Breast epithelium (tissue), 4 donors: Measurements from ENCODE around the gene STK4. TPM values are rescaled to one million over a fixed set of nuclear protein-coding genes. Genes with fewer than 3 reads are reported as not detected.
"Not testable (repeated sequence)": the region's sequence is repeated elsewhere in the genome, so short reads cannot be mapped to it uniquely, and the experiment has no call there.

Experiments used
- DNase-seq, 2 donors: peaks; one replicate each; pipeline ENCODE4 v3.0.0-alpha.2; 2019; ENCODE audit warnings: low spot score in 2 of 2
- H3K27ac ChIP-seq, 2 donors: fragments of 200-600 bp; sonication (generic) in 1 of 2; one replicate each; pipeline ENCODE4 v1.5.1; 2016 to 2019; ENCODE audit warnings: mild to moderate bottlenecking in 1 of 2
- H3K27me3 ChIP-seq, 2 donors: fragments of 200-600 bp; sonication (generic) in 1 of 2; one replicate each; pipeline versions ENCODE4 v1.5.1 to v1.6.0; 2017 to 2019; ENCODE audit warnings: control low read depth in 1 of 2, mild to moderate bottlenecking in 1 of 2
- H3K36me3 ChIP-seq: fragments of 200-600 bp; one replicate; pipeline ENCODE4 v1.5.1; 2019
- H3K4me1 ChIP-seq, 2 donors: fragments of 200-600 bp; sonication (generic); one replicate each; pipeline ENCODE4 v1.5.1; 2016 to 2019; ENCODE audit warnings: control low read depth in 1 of 2
- H3K4me3 ChIP-seq, 3 donors: fragments of 200-600 bp; sonication (generic); 1 replicate in 2 of 3; 2 replicates in 1 of 3; pipeline ENCODE4 v1.5.1; 2016 to 2019; ENCODE audit warnings: mild to moderate bottlenecking in 3 of 3, moderate library complexity in 2 of 3
- H3K9me3 ChIP-seq, 2 donors: fragments of 200-600 bp; sonication (generic) in 1 of 2; one replicate each; pipeline ENCODE4 v1.5.1; 2016 to 2019; ENCODE audit warnings: control low read depth in 1 of 2
- CTCF ChIP-seq, 3 donors: fragments of 450-650 bp; IDR thresholded peaks; one replicate each; pipeline ENCODE4 v1.5.1; 2016 to 2017; ENCODE audit warnings: antibody characterized with exemption in 3 of 3, mild to moderate bottlenecking in 3 of 3, moderate library complexity in 3 of 3
- POLR2A ChIP-seq: fragments of 450-650 bp; IDR thresholded peaks from one replicate; pipeline ENCODE4 v1.6.1; 2016; ENCODE audit warnings: antibody characterized with exemption, mild to moderate bottlenecking, moderate library complexity
- POLR2AphosphoS5 ChIP-seq, 3 donors: sonication (generic); formaldehyde crosslinking; IDR thresholded peaks; one replicate each; pipeline ENCODE4 v1.6.1; 2017; ENCODE audit warnings: antibody characterized with exemption in 3 of 3
- intact Hi-C: fragments of 100-400 bp; cut with DNase I; formaldehyde crosslinking; loops from one replicate; pipeline ENCODE4 v1.15.1; 2023; ENCODE audit warnings: low total_unique reads
- total RNA-seq, 3 donors: library from RNA; depleted of rRNA; stranded (reverse); fragments of >200 nt; gene quantifications; one replicate each; pipeline ENCODE4 v1.1.0, GENCODE V29; 2016

The STK4 gene
- total RNA-seq, 3 donors from 2014 or later, result 33.1 to 35.3 (median 34.7) TPM

GRCh38 chr20:45058168-45058850 is 92.0 kb downstream of the STK4 start:
- no peaks in the 10 kb centered on the region for H3K27me3 ChIP-seq
- H3K4me1 ChIP-seq, result no peaks in the 10 kb centered on the region
- no peak overlapping the region for H3K27ac ChIP-seq
- intact Hi-C loops, result no loop called here
- no peak overlapping the region for H3K4me3 ChIP-seq
- no peak for DNase-seq
- H3K9me3 ChIP-seq, result no peaks in the 10 kb centered on the region
- TF ChIP-seq POLR2A (no peak), POLR2AphosphoS5 (IDR thresholded peaks at IDR 0.05) (no peak), CTCF (IDR thresholded peaks at IDR 0.05) (no peak)
- no peaks in the 10 kb centered on the region for H3K36me3 ChIP-seq

GRCh38 chr20:45059022-45059728 is 92.9 kb downstream of the STK4 start:
- intact Hi-C loops, result no loop called here
- H3K27me3 ChIP-seq, result no peaks in the 10 kb centered on the region
- DNase-seq, result no peak
- H3K9me3 ChIP-seq, result no peaks in the 10 kb centered on the region
- no peak overlapping the region for H3K27ac ChIP-seq
- no peak for TF ChIP-seq POLR2AphosphoS5 (IDR thresholded peaks at IDR 0.05)
- TF ChIP-seq POLR2A, result no peak
- no peak for TF ChIP-seq CTCF (IDR thresholded peaks at IDR 0.05)
- H3K36me3 ChIP-seq, result no peaks in the 10 kb centered on the region
- no peaks in the 10 kb centered on the region for H3K4me1 ChIP-seq
- H3K4me3 ChIP-seq, result no peak overlapping the region

GRCh38 chr20:45060294-45060693 is 94.0 kb downstream of the STK4 start:
- DNase-seq, result no peak
- H3K36me3 ChIP-seq, result no peaks in the 10 kb centered on the region
- no peaks in the 10 kb centered on the region for H3K9me3 ChIP-seq
- H3K27me3 ChIP-seq, result no peaks in the 10 kb centered on the region
- H3K4me3 ChIP-seq, result no peak overlapping the region
- TF ChIP-seq POLR2AphosphoS5 (IDR thresholded peaks at IDR 0.05) (no peak), POLR2A (no peak), CTCF (IDR thresholded peaks at IDR 0.05) (no peak)
- no peaks in the 10 kb centered on the region for H3K4me1 ChIP-seq
- H3K27ac ChIP-seq, result no peak overlapping the region
- intact Hi-C loops, result no loop called here

GRCh38 chr20:45061244-45061643 is 94.9 kb downstream of the STK4 start:
- intact Hi-C loops, result no loop called here
- no peaks in the 10 kb centered on the region for H3K9me3 ChIP-seq
- no peak for DNase-seq
- H3K36me3 ChIP-seq, result no peaks in the 10 kb centered on the region
- TF ChIP-seq POLR2A (no peak), POLR2AphosphoS5 (IDR thresholded peaks at IDR 0.05) (no peak), CTCF (IDR thresholded peaks at IDR 0.05) (no peak)
- H3K27ac ChIP-seq, result no peak overlapping the region
- no peaks in the 10 kb centered on the region for H3K27me3 ChIP-seq
- no peak overlapping the region for H3K4me3 ChIP-seq
- no peaks in the 10 kb centered on the region for H3K4me1 ChIP-seq

- H3K9me3 ChIP-seq, H3K4me3 ChIP-seq, H3K4me1 ChIP-seq, H3K36me3 ChIP-seq, intact Hi-C loops, H3K27me3 ChIP-seq, H3K27ac ChIP-seq, DNase-seq: not testable (repeated sequence)
Measured at GRCh38 chr20:45063107-45063506, 96.8 kb downstream of the STK4 start.
